Neural progenitor cell (in vitro differentiated cells): ENCODE measurements around the gene TSEN54. TPM values are rescaled to one million over a fixed set of nuclear protein-coding genes. Genes with fewer than 3 reads are reported as not detected.

Experiments
- DNase-seq: peaks from one replicate; pipeline ENCODE4 v3.0.0-alpha.2; 2016; ENCODE audit warnings: low spot score
- H2AFZ ChIP-seq: fragments of 200-600 bp; sonication (generic); replicated peaks from 2 replicates; pipeline ENCODE4 v1.6.1; 2016; ENCODE audit warnings: antibody characterized with exemption
- H3F3A ChIP-seq: fragments of 200-600 bp; sonication (generic); 2 replicates; pipeline ENCODE4 v1.6.1; 2016; ENCODE audit warnings: antibody characterized with exemption, low read depth
- H3K27ac ChIP-seq: fragments of 200-600 bp; sonication (generic); 2 replicates; pipeline ENCODE4 v1.5.1; 2016; ENCODE audit warnings: mild to moderate bottlenecking
- H3K27me3 ChIP-seq: fragments of 200-600 bp; sonication (generic); 2 replicates; pipeline ENCODE4 v1.6.1; 2016; ENCODE audit warnings: mild to moderate bottlenecking, moderate library complexity
- H3K36me3 ChIP-seq: fragments of 200-600 bp; sonication (generic); 2 replicates; pipeline ENCODE4 v1.5.1; 2016
- H3K4me1 ChIP-seq: fragments of 200-600 bp; sonication (generic); 2 replicates; pipeline ENCODE4 v1.6.1; 2016; ENCODE audit warnings: mixed run types
- H3K4me2 ChIP-seq: fragments of 200-600 bp; sonication (generic); 2 replicates; pipeline ENCODE4 v1.6.1; 2016
- H3K4me3 ChIP-seq: fragments of 200-600 bp; sonication (generic); 2 replicates; pipeline ENCODE4 v1.5.1; 2016
- H3K79me2 ChIP-seq: fragments of 200-600 bp; sonication (generic); 2 replicates; pipeline ENCODE4 v1.6.1; 2016; ENCODE audit warnings: low read depth
- H3K9ac ChIP-seq: fragments of 200-600 bp; sonication (generic); 2 replicates; pipeline ENCODE4 v1.6.1; 2016
- H3K9me3 ChIP-seq: fragments of 200-600 bp; sonication (generic); 2 replicates; pipeline ENCODE4 v1.5.1; 2016; ENCODE audit warnings: low read depth
- H4K20me1 ChIP-seq: fragments of 200-600 bp; sonication (generic); 2 replicates; pipeline ENCODE4 v1.6.1; 2016; ENCODE audit warnings: low read depth
- H3K27ac Mint-ChIP-seq: 3 replicates; pipeline ENCODE4 v1.8.0; 2021; ENCODE audit warnings: mixed read lengths
- H3K27me3 Mint-ChIP-seq: 2 replicates; pipeline ENCODE4 v1.8.0; 2022; ENCODE audit warnings: low read depth, mild to moderate bottlenecking, inconsistent platforms, moderate library complexity, mixed read lengths; ENCODE audit not compliant: insufficient read depth
- H3K36me3 Mint-ChIP-seq: 3 replicates; pipeline ENCODE4 v1.8.0; 2021; ENCODE audit warnings: mixed read lengths
- H3K4me1 Mint-ChIP-seq: 3 replicates; pipeline ENCODE4 v1.8.0; 2021; ENCODE audit warnings: mixed read lengths
- H3K4me3 Mint-ChIP-seq: 3 replicates; pipeline ENCODE4 v1.8.0; 2021; ENCODE audit warnings: mild to moderate bottlenecking, moderate library complexity, mixed read lengths
- H3K9me3 Mint-ChIP-seq: 3 replicates; pipeline ENCODE4 v1.8.0; 2020; ENCODE audit warnings: mixed read lengths
- EZH2 ChIP-seq: fragments of 200-600 bp; sonication (generic); IDR thresholded peaks from 2 replicates; pipeline ENCODE4 v1.6.1; 2017; ENCODE audit warnings: antibody characterized with exemption, mild to moderate bottlenecking, moderate library complexity
- EZH2phosphoT487 ChIP-seq: fragments of 200-600 bp; sonication (generic); IDR thresholded peaks from 2 replicates; pipeline ENCODE4 v1.6.1; 2017; ENCODE audit warnings: antibody characterized with exemption
- total RNA-seq: library from RNA; depleted of rRNA; stranded (reverse); fragments of >200 nt; gene quantifications from 2 replicates; pipeline ENCODE4 v1.2.3, GENCODE V29; 2015; ENCODE audit warnings: low replicate concordance
- TF ChIP-seq, protein P1 (sequence below): fragments of 200-600 bp; sonication (generic); IDR thresholded peaks from 2 replicates; pipeline ENCODE4 v1.5.1; 2017; ENCODE audit warnings: antibody characterized with exemption, mild to moderate bottlenecking

TSEN54 gene
- total RNA-seq, 1 donor from 2014 or later: 20.5 TPM

DNA sequence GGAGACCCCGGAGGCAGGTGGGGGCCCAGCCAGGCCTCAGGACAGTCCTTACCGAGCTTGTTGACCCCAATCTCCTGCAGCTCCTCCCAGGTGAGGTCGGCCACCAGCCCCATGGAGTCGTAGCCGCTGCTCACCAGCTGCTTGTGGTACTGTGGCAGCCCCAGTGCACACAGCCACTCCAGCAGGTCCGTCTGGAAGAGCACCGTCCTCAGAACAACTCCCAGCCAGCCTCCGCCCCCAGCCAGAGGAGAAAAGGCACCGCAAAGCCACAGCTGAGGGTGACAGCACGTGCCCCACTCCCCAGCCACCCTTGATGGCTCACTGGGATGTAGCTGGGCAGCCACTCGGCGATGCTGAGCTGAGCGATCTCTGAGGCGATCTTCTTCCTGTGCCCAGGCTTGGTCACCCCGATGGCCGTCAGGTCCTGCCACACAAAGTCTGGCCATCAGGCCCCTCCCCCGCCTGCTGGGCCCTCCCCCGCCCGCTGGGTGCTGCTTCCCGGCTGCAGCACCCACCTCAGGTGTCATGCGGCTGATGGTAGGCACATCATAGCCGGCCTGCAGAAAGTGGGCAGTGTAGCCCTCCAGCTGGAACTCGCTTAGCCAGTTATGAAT lies 12.9 kb upstream of the TSEN54 start:
- Histone ChIP-seq H3K27me3 (no peaks in the 10 kb centered on the region), H2AFZ (no peak overlapping the region), H3K4me3 (no peak overlapping the region), H3K9ac (no peak overlapping the region), H3K9me3 (no peaks in the 10 kb centered on the region), H3K27ac (no peak overlapping the region), H3K79me2 (no peaks in the 10 kb centered on the region), H3F3A (no peaks in the 10 kb centered on the region), H4K20me1 (peaks cover 5% of the 10 kb centered on the region), H3K36me3 (no peaks in the 10 kb centered on the region), H3K4me1 (no peaks in the 10 kb centered on the region), H3K4me2 (no peak overlapping the region)
- Mint-ChIP-seq H3K27ac (no peak overlapping the region), H3K4me3 (no peak overlapping the region), H3K27me3 (peaks cover 2% of the 10 kb centered on the region), H3K4me1 (no peaks in the 10 kb centered on the region), H3K9me3 (no peaks in the 10 kb centered on the region), H3K36me3 (peaks cover 10% of the 10 kb centered on the region)
- no peak for DNase-seq
- TF ChIP-seq EZH2: no peak
- TF ChIP-seq, protein P1, sequence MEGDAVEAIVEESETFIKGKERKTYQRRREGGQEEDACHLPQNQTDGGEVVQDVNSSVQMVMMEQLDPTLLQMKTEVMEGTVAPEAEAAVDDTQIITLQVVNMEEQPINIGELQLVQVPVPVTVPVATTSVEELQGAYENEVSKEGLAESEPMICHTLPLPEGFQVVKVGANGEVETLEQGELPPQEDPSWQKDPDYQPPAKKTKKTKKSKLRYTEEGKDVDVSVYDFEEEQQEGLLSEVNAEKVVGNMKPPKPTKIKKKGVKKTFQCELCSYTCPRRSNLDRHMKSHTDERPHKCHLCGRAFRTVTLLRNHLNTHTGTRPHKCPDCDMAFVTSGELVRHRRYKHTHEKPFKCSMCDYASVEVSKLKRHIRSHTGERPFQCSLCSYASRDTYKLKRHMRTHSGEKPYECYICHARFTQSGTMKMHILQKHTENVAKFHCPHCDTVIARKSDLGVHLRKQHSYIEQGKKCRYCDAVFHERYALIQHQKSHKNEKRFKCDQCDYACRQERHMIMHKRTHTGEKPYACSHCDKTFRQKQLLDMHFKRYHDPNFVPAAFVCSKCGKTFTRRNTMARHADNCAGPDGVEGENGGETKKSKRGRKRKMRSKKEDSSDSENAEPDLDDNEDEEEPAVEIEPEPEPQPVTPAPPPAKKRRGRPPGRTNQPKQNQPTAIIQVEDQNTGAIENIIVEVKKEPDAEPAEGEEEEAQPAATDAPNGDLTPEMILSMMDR: no peak
- no peak for TF ChIP-seq EZH2phosphoT487

DNA sequence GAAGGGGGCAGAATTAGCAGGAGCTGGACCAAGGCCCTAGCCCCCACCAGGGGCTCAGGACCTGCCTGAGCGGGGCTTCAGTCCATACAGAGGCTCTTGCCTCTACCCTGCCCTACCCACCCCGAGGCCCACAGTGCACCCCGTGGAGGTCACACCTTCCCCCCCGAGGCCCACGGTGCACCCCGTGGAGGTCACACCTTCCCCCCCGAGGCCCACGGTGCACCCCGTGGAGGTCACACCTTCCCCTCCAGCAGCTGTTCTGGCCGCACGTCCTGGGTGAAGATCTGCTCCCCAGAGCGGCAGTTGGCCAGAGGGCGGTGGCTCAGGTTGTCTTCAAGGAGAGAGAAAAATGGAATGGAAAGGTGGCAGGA lies 12.4 kb upstream of the TSEN54 start:
- peaks cover 2% of the 10 kb centered on the region for H3K27me3 Mint-ChIP-seq
- no peak overlapping the region for H3K4me3 ChIP-seq
- H3F3A ChIP-seq: no peaks in the 10 kb centered on the region
- H3K4me1 ChIP-seq: no peaks in the 10 kb centered on the region
- no peak for TF ChIP-seq EZH2phosphoT487
- TF ChIP-seq EZH2: no peak
- TF ChIP-seq, protein P1: no peak
- H3K27ac Mint-ChIP-seq: no peak overlapping the region
- no peak overlapping the region for H3K27ac ChIP-seq
- no peak overlapping the region for H3K4me2 ChIP-seq
- H2AFZ ChIP-seq: no peak overlapping the region
- no peaks in the 10 kb centered on the region for H3K27me3 ChIP-seq
- H3K9me3 Mint-ChIP-seq: no peaks in the 10 kb centered on the region
- H3K36me3 Mint-ChIP-seq: peaks cover 10% of the 10 kb centered on the region
- DNase-seq: no peak
- peaks cover 5% of the 10 kb centered on the region for H4K20me1 ChIP-seq
- H3K4me1 Mint-ChIP-seq: no peaks in the 10 kb centered on the region
- H3K79me2 ChIP-seq: no peaks in the 10 kb centered on the region
- no peaks in the 10 kb centered on the region for H3K36me3 ChIP-seq
- no peak overlapping the region for H3K4me3 Mint-ChIP-seq
- no peaks in the 10 kb centered on the region for H3K9me3 ChIP-seq
- H3K9ac ChIP-seq: no peak overlapping the region

DNA sequence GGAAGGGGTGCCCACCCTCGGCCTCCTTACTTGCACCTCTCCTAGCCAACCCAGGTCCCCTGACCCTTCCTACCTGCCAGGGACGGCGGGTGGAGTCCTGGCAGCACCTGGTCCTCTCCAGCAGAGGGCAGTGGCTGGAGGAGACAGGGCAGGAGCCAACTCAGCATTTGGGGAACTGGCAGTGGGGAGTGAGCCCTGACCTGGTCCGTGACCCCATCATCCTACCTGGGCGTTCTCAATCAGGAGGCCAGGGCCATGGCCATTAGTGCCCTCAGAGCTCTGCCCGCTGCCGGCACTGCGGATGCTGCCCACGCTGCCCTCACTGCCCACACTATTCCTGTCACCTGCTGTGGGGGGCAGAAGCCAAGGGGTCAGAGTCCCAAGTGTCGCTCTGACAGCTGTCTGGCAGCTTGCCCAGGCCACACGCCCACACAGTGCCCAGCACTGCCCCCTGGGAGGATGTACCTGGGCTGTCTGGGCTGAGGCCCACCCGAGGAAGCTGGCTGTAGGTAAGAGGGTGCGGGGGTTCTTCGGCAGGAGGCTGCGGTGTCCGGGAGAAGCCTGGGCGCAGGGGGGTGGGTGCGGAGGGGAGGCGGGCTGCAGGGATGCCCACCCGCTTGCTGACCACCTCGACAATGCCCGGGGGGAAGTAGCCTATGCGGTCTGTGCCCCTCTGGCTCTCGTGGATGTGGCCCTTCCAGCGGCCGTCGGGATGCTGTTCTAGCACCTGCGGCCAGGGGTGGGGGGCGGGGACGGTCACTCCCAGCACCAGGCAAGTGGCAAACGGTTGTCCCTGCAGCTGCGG lies 11.8 kb upstream of the TSEN54 start:
- peaks cover 2% of the 10 kb centered on the region for H3K27me3 Mint-ChIP-seq
- H3K4me1 ChIP-seq: no peaks in the 10 kb centered on the region
- H4K20me1 ChIP-seq: peaks cover 5% of the 10 kb centered on the region
- no peak overlapping the region for H3K9ac ChIP-seq
- no peak overlapping the region for H3K27ac Mint-ChIP-seq
- no peaks in the 10 kb centered on the region for H3F3A ChIP-seq
- H3K79me2 ChIP-seq: no peaks in the 10 kb centered on the region
- no peaks in the 10 kb centered on the region for H3K4me1 Mint-ChIP-seq
- H3K4me2 ChIP-seq: no peak overlapping the region
- H3K4me3 ChIP-seq: no peak overlapping the region
- peaks cover 10% of the 10 kb centered on the region for H3K36me3 Mint-ChIP-seq
- TF ChIP-seq EZH2phosphoT487: no peak
- TF ChIP-seq, protein P1: peak; percentile 67
- no peaks in the 10 kb centered on the region for H3K9me3 ChIP-seq
- H2AFZ ChIP-seq: no peak overlapping the region
- H3K27ac ChIP-seq: no peak overlapping the region
- no peaks in the 10 kb centered on the region for H3K36me3 ChIP-seq
- DNase-seq: peak; percentile 67
- no peaks in the 10 kb centered on the region for H3K9me3 Mint-ChIP-seq
- H3K27me3 ChIP-seq: no peaks in the 10 kb centered on the region
- H3K4me3 Mint-ChIP-seq: no peak overlapping the region
